ENCODE data around the gene RNF207. TPM values are rescaled to one million over a fixed set of nuclear protein-coding genes. Genes with fewer than 3 reads are reported as not detected.

Gene RNF207
- total RNA-seq, 1 donor from 2014 or later, result 19.4 TPM

- TF ChIP-seq CTCF (IDR thresholded peaks at IDR 0.05), result no peak
- no peak for TF ChIP-seq POLR2A (IDR thresholded peaks at IDR 0.05)
- no peak for TF ChIP-seq POLR2AphosphoS5 (IDR thresholded peaks at IDR 0.05; ENCODE audit: insufficient read depth in 1 of 2, low read depth in 1 of 2)
- Histone ChIP-seq H3K36me3 (no peaks in the 10 kb centered on the region), H3K9me3 (no peaks in the 10 kb centered on the region)
Measured at GRCh38 chr1:6243993-6244392, 38.1 kb downstream of the RNF207 start, which contains the start of gene HES3. Gene HES3 (plus strand): TSS chr1:6244179. CDS start chr1:6244366, 187 bp downstream.

GRCh38 chr1:6244401-6245049 lies 38.6 kb downstream of the RNF207 start:
- no peak overlapping the region for H3K27ac ChIP-seq
- no peak for DNase-seq (ENCODE audit: extremely low spot score in 2 of 2)
- no peaks in the 10 kb centered on the region for H3K9me3 ChIP-seq
- intact Hi-C loops (cut with DNase I), result loop anchor here (5.0 to 10.0 kb wide), 4 partner anchors 103 to 192 kb away; no protein-coding TSS in a partner anchor
- peaks cover 37% of the 10 kb centered on the region for H3K4me1 ChIP-seq
- H3K4me3 ChIP-seq, result no peak overlapping the region
- no peaks in the 10 kb centered on the region for H3K36me3 ChIP-seq
- no peak for TF ChIP-seq CTCF (IDR thresholded peaks at IDR 0.05)
- no peak for TF ChIP-seq POLR2AphosphoS5 (IDR thresholded peaks at IDR 0.05; ENCODE audit: insufficient read depth in 1 of 2, low read depth in 1 of 2)
- no peak for TF ChIP-seq POLR2A (IDR thresholded peaks at IDR 0.05)
- peaks cover 27% of the 10 kb centered on the region for H3K27me3 ChIP-seq

More at GRCh38 chr1:6243993-6244392, 38.1 kb downstream of the RNF207 start, which contains the start of gene HES3:
- intact Hi-C loops (cut with DNase I), result loop anchor here (5.0 to 10.0 kb wide), 2 partner anchors 191 to 192 kb away; no protein-coding TSS in a partner anchor
- Histone ChIP-seq H3K27me3 (peaks cover 27% of the 10 kb centered on the region), H3K4me1 (peaks cover 37% of the 10 kb centered on the region), H3K27ac (no peak within 1 kb of the TSS), H3K4me3 (no peak within 1 kb of the TSS)
- DNase-seq (ENCODE audit: extremely low spot score in 2 of 2), result no peak

DNA sequence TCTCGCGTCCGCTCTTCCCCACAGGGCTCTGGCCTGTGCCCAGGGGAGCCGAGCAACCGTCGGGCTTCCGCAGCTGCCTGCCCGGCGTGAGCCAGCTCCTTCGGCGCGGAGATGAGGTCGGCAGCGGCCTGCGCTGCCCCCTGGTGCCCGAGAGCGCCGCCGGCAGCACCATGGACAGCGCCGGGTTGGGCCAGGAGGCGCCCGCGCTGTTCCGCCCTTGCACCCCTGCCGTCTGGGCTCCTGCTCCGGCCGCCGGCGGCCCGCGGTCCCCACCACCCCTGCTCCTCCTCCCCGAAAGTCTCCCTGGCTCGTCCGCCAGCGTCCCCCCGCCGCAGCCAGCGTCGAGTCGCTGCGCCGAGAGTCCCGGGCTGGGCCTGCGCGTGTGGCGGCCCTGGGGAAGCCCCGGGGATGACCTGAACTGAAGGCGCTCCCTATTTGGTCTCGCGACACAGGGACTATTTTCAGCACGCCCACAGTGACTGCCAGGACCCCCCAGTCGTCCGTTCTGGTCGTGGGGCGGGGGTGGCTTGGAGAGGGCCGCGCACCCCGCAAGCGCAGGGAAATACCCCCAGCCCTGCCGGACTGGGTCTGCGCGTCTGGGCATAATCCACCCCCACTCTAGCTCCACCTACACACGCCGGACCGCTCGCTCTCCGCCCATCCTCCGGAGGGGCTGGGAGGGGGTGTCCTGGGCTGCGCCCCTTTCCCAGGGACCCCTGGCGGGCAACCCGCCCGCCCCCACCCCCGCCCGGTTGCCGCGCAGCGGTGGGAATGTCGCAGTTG lies 39.4 kb downstream of the RNF207 start:
- no peak for TF ChIP-seq POLR2AphosphoS5 (IDR thresholded peaks at IDR 0.05; ENCODE audit: insufficient read depth in 1 of 2, low read depth in 1 of 2)
- TF ChIP-seq CTCF (IDR thresholded peaks at IDR 0.05), result peak; percentile 69 to 85 (median 80)
- intact Hi-C loops (cut with DNase I), result loop anchor here (5.0 to 10.0 kb wide), 3 partner anchors 102 to 190 kb away; no protein-coding TSS in a partner anchor
- H3K4me3 ChIP-seq, result no peak overlapping the region
- peaks cover 37% of the 10 kb centered on the region for H3K4me1 ChIP-seq
- H3K27me3 ChIP-seq, result peaks cover 27% of the 10 kb centered on the region
- H3K27ac ChIP-seq, result no peak overlapping the region
- H3K36me3 ChIP-seq, result no peaks in the 10 kb centered on the region
- H3K9me3 ChIP-seq, result no peaks in the 10 kb centered on the region
- DNase-seq (ENCODE audit: extremely low spot score in 2 of 2), result no peak

GRCh38 chr1:6245869-6246496 lies 40.1 kb downstream of the RNF207 start:
- peaks cover 27% of the 10 kb centered on the region for H3K27me3 ChIP-seq
- no peak for DNase-seq (ENCODE audit: extremely low spot score in 2 of 2)
- peaks cover 37% of the 10 kb centered on the region for H3K4me1 ChIP-seq
- TF ChIP-seq POLR2AphosphoS5 (IDR thresholded peaks at IDR 0.05; ENCODE audit: insufficient read depth in 1 of 2, low read depth in 1 of 2), result no peak
- TF ChIP-seq POLR2A (IDR thresholded peaks at IDR 0.05), result no peak
- no peak for TF ChIP-seq CTCF (IDR thresholded peaks at IDR 0.05)
- intact Hi-C loops (cut with DNase I), result loop anchor here (5.0 to 10.0 kb wide), 3 partner anchors 101 to 189 kb away; no protein-coding TSS in a partner anchor
- H3K27ac ChIP-seq, result no peak overlapping the region
- no peaks in the 10 kb centered on the region for H3K36me3 ChIP-seq
- H3K9me3 ChIP-seq, result no peaks in the 10 kb centered on the region
- H3K4me3 ChIP-seq, result no peak overlapping the region
